GM19035 (cell line): ENCODE measurements around the gene CENPP.

Source experiments
- ATAC-seq: cut with Tn5 transposase; IDR thresholded peaks from one replicate; pipeline ENCODE4 v1.9.1; 2021; ENCODE audit not compliant: unreplicated experiment

Gene CENPP

DNA sequence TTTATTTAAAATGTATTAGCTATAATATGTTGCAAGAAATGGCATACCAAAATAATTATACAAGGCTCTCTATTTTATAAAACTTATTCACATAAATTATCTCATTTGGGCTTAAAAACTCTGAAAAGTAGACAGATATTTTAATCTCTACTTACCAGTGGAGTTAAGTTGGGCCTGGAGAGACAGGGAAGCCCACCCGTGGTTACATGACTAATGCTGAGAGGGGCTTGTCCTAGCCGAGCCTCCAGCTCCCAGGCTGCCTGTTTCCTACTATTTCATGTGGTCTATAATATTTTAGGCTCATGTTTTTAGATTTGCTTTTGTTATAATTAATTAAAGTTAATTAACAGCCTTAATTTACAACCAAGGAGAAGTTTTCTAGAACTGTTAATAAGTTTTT lies 177.4 kb downstream of the CENPP start:
- ATAC-seq, result no peak

DNA sequence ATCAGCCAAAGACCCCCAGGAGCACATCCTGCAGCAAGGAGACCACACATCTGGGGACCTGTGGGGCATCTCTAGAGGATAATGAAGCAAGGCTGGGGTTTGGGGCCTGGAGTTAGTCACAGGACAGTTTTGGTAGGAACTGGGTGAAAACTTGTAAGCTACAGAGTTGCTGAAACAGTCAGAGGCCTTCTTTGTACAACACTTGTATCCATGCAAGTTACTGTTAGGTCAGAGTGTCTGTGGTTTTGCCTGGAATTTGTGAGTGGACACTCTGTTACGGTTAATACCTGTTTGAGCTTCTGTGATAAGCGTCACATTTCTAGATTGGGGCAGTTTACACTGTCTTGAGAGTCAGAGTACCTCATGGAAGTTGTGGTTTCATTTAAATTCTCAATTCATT lies 179.1 kb downstream of the CENPP start:
- no peak for ATAC-seq

DNA sequence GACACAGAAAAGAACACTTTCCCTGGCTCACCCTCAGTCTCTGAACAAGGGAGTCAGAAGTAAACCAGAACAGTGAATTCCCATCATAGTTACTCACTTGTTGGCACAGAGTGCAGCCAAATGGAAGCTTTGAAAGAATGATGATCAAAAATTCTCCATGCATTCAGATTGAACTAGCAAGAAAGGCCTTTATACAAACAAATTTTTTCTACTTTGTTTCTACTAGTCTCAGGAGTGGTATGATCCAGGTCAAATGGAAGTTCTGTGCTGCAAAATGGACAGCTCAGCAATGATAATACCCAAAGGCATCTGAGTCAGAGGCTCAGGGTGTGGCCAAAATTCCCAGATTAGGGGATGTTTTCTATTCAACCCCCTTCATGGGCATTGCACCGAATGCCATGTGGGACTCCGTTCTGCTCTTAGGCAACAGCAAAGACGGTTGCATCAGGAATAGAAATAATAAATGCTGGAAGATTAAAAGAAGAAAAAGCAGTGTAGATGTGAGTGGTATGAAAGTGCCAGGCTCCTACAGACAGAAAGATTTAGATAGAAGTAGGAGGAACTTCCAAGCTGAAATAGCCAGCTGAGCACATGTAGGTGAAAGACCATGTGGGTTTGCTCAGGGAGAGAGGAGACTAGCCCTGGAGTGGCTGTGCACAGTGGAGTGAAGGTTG lies 180.6 kb downstream of the CENPP start:
- no peak for ATAC-seq

DNA sequence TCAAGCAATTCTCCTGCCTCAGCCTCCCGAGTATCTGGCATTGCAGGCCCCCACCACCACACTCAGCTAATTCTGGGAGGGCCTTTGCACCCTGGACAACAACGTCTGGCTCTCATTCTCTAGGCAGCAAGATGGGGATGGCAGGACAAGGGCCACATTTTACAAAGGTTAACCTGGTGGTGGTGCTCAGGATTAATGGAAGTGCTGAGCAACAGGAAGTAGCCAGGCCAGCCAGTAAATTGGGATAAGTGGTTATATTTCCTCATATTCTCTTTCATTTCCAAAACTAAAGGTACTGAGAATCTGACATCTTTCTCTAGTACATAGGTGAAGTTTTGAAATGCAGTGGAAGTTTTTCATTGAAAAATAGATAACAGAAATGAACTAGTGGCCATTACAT lies 181.3 kb downstream of the CENPP start:
- no peak for ATAC-seq

DNA sequence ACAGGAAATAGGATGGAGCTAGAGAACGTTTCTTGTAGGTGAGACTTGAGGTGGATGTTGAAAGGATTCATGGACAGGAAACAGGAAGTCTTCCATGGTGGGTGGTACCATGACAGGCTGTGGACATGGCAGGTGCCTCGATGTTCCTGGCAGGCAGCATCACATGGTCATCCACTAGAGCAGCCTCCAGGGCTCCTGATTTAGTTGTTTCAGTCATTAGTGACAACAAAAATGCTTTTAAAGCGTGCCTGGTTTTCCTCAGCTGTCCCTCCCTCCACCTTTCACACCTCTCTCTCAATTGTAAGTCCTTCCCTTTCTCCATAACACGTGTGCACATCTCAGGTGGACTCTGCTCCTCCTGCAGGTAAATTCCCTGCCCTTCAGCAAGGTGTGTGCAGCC lies 181.7 kb downstream of the CENPP start:
- no peak for ATAC-seq

DNA sequence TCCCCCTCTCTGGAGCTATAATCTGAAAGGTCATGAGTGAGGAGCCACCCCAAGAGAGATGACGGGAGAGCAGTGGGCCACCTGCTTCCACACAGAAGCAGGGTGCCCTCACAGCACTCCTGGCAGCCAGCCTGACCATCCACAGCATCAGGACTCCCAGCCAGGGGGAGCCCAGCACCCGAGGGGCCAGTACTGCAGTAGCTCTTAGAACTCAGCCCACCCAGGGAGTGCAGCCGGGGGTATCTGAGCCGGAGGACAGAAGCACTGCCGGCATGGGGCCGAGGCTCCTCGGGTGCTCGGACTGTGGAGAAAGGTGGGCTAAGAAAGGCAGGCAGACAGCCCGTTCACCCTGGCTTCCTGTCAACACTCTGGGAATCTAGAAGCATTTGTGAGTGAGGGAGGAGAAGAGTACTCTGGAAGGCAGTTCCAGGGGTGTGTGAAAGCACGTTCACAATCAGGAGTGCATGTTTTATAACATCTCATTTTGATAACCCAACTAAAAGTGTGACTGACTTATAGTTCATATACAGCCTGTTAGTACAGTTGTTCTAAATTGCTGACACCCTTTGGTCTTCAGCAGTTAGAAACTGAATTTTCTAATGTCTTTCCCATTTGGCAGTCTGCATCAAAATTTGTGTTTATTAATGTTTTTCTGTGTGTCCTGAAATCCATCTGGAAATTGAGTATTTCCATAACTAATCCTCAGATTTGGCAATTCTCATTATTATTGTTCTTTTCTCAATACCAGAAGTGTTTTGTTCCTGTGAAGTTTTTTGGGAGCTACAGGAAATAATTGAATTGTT lies 182.5 kb downstream of the CENPP start:
- no peak for ATAC-seq

DNA sequence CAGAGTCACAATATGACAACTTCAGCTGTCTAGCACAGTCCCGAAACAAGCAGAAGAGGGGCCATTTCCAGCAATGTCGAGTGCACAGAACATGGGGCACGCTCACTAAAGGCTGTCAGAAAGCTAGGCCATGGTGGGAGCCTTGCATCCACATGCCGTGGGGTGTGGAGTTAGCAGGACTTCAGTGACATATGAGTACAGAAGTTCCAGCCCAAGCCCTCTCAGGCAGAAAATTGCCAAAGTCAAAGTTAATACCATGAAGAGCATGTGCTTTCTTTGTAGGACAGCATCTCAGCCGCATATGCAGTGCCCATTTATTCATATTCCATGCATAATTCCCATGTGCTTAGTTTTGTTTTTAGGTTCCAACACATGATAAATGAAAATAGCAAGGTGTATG lies 183.3 kb downstream of the CENPP start:
- no peak for ATAC-seq

DNA sequence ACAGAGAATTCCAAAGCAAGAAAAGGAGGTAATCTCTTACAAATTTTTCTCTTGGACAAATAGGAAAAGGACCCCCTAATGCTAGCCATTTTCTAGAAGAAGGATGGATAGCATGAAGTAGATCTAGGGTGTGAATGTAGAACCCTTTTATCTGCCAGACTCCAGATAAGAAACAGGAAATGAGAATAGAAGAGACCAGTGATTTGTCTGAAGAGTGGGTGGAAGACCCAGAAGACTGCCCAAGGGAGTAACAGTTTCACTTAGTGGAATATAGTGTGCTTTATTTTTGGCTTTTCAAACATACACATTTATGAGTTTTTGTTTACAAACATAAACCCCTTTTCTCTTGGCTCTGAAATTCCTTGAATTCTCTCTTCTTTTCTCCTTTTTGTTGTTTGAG lies 185.0 kb downstream of the CENPP start:
- no peak for ATAC-seq

DNA sequence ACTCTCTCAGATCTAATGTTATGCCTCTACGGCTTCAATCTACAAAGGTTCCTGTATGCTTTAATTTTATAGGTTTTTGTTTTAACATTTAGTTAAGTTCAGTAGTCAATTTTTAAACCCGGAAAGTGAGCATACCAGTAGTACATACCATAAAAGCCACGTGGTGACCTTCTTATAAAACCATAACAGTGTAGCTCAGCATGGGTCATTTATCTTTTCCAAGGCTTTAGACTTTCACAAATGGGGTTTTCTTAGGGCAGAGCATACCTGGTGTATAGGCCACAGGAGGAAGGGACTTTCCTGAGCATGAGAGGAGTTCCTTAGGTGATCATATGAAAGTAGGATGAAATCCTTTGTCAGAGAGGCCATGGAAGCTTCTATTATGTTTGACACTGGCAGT lies 186.9 kb downstream of the CENPP start:
- no peak for ATAC-seq

DNA sequence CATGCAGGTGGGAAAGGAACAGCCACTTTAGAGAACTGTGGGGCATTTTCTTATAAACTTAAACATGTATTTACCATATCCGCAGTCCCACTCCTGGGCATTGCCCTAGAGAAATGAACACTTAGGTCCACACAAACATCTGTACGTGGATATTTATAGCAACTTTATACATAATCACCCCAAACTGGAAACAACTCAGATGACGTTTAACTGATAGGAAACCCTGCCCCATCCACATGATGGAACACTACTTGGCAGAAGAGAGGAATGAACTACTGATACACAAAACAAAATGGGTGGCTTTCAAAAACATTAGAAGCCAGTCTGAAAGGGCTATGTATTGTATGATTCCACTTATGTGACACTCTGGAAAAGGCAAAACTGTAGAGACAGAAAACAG lies 187.6 kb downstream of the CENPP start:
- no peak for ATAC-seq

DNA sequence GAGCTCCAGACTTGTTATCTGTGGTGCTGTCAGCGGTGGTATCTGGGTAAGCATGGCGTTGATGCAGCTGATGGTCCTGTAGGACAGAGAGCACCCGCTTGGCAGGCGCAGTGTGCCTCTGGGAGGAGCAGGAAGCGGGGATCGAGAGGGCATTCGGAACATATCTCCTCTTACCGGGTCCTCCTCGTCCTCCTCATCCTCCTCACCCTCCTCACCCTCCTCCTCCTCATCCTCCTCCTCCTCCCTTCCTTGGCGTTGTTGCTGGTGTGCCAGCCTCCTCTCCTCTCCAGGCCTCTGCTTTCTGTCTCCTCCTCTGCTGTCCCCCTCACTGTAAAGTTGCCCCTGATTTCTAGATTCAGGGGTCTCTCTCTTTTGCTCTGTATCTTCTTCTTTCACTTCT lies 188.9 kb downstream of the CENPP start:
- ATAC-seq, result no peak

DNA sequence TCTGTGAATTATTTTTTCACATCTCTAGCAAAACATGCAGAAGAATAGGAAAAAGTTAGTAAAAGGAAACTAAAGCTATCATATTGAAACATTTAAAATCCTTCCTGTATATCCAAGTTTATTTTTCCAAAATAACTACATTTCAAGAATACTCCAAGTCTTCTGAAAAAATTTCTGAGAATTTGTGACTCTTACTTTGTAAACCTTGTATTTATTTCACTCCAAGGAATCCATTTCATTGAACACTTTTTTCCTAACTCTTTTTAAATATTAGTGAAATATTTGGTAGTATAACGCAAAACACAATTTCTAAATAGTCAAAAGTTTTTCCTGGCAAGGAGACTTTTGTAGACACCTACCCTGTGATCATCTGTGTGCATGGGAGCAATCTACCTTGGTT lies 190.8 kb downstream of the CENPP start:
- ATAC-seq, result no peak

DNA sequence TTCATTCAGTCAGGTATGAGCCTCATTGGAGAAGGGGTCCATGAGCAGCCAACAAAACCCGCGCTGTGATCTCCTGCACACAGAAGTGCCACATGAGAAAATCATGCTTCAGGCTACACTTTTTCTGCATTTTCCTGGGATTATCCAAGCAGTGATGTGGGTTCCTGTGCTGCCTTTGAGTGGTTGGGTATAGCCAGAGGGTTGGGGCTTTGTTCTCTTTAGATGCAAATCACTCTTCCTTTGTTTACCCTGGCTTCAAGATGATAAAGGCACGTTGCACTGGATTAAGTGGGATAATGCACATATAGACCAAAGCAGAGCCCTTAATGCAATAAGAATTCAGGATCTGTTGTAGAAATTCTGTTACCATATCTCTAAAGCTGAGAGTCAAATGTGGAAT lies 191.3 kb downstream of the CENPP start:
- ATAC-seq, result no peak

DNA sequence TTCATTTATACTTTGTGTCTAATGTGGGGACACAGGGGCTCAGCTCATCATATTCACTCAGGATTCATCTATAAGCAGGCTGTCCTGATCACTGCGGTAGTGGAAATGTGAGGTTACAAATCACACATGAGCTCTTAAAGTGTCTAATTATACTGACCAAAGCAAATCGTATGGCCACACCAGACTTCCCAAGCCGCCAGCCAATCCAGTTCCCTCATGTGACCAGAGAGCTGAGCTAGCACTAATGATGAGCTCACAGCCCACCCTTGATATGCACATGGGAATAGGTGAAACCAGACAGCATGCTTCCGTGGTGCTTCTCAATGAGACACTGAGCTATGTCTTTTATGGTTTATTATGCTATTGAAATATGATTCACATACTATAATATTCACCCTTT lies 192.4 kb downstream of the CENPP start:
- no peak for ATAC-seq

DNA sequence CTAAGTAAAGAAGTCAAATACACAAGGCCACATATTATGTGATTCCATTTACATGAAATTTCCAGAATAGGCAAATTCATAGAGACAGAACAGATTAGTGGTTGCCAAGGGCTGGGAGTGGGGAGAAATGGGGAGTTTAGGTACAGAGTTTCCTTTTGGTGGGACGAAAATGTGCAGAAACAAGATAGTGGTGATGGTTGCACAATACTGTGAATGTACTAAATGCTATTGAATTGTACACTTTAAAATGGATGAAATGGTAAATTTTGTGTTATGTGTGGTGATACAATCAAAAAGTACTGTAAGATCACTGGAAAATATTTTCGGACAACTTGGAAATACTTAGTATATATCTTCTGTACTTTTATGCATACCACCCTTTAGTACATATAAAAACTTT lies 195.1 kb downstream of the CENPP start:
- no peak for ATAC-seq

DNA sequence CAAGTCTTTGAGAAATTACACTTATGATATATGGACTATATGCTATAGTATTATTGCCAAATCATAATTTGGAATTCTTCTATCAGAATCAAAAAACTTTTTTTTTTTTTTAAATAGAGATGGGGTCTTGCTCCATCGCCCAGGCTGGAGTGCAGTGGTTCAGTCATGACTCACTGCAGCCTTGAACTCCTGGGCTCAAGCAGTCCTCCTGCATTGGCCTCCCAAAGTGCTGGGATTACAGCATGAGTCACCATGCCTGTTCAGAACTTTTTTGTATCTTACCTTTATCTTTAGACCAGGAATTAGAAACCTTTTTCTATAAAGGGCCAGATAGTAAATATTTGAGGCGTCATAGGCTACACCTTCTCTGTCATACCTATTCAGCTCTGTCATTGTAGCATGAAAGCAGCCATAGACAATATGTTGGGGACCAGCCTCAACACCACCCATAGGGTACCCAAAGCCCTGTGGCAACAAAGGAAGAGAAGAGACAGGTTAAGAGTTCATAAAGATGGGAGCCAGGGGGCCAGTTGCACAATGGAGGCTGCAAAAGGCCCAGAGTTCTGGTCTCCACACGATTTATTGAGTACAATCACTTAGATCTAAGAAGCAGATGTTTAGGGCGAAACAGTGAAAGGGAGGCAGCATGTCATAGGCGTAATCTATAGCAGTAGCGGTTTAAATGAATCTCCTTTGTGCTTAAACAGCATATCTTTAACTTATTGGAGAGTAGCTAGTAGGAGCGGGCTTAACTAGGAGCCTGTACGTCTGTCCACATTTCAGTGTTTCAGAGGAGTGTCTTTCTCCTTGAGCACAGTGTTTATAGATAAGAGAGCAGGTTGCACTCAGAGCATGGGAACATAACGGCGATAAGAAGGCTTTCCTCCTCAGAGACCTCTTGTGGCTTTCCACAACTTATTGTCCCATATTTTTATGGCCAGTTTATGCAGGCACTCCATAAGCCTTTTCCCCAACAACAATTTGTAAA lies 197.5 kb downstream of the CENPP start:
- no peak for ATAC-seq

DNA sequence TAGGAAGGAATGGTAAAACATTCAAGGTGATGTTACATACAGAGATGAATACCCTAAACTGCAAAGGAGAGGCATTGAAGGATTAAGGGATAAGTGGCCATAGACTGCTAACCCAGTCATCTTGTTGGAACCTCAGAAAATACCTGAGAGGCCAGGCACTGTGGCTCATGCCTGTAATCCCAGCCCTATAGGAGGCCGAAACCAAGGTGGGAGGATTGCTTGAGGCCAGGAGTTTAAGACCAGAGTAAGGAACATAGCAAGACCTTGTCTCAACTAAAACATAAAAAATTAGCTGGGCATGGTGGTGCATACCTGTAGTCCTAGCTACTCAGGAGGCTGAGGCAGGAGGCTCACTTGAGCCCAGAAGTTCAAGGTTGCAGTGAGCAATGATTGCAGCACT lies 199.1 kb downstream of the CENPP start:
- no peak for ATAC-seq

DNA sequence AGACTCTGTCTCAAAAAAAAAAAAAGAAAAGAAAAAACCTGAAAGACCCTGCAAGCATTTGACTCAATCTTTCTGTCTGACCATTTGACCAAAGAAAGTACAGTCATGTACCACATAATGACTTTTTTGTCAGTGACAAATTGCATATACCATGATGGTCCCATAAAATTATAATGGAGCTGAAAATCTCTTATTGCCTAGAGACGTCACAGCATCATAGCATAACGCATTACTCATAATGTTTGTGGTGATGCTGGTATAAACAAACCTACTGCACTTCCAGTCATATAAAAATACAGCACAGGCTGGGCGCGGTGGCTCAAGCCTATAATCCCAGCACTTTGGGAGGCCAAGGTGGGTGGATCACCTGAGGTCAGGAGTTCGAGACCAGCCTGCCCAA lies 199.6 kb downstream of the CENPP start:
- no peak for ATAC-seq

DNA sequence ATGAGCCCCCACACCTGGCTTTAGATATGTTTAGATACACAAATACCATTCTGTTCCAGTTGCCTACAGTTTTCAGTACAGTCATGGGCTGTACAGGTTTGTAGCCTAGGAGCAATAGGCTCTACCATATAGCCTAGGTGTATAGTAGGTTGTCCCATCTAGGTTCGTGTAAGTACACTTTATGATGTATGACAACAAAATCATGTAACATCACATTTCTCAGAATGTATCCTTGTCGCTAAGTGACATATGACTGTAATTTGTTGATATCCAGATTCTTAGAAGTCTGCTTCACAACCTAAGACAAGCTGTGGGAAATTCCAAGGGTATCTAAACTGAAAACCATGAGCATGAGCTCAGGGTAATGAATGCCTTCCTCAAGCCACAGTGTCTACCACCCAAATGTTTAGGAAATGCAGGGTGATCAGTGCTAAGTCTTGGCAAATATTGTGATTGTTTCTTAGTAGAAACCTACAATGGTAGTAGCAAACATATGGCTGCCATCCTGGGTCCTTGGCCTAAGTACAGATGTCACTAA lies 201.6 kb downstream of the CENPP start:
- no peak for ATAC-seq

DNA sequence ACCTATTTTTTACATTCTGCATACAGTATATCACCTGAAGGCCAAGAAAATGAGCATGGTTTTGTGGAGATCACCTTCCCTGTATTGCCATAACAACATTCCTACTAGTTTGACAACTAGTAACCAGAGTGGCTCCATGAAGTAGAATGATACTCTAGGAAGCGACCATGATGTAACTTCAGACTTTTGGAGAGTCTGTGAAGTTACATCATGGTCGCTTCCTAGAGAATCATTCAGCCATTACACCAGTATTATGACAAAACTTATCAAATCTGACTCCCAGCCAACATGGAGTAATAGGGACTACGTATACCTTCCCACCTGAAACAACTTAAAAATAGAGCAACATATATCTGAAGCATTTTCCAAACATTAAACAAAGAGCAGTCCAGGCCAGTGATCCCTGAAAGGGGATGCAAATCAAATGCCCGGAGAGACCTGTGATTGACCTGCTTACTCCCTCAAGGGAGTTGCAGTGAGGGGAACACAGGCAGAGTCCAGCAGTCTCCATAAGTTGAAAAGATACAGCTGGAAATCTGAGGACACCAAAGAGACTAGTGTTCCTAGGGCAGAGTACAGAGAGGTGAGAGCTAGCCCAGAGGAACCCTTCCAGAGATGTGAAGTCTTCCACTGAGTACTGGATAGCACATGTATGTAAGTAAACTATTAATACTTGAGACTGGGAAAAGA lies 202.2 kb downstream of the CENPP start:
- ATAC-seq, result no peak

DNA sequence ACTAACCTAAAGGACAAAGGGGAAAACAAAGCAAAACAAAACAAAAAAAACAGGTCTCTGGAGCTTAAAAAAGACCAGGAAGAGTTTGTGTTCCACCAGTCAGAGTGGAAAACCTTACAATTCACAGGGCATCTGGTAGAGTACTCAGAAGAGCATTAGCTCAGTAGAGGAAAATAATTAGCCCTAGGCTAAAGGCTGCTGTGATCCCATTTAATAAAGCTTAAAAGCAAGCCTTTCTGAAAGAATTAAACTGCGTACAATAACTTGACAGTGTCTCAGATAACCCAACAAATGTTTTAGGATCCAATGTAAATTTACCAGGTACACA lies 202.7 kb downstream of the CENPP start:
- no peak for ATAC-seq
